Endothelial cell of umbilical vein (primary cell): ENCODE data around the gene MIA3. TPM values are rescaled to one million over a fixed set of nuclear protein-coding genes. Genes with fewer than 3 reads are reported as not detected.
A peak's percentile ranks its signal among the peaks of the same experiment; 100 is the strongest.

Experiments used
- BruUV-seq: library from RNA; stranded (reverse); fragments of 400-500 nt; replicated peaks from 2 replicates; lab custom pipeline; 2021; lab: Mats Ljungman, UMichigan
- CTCF ChIA-PET: fragments of 300-600, 350-600 bp; sonication (Branson Sonifier 250); formaldehyde crosslinking; loops from one replicate; lab custom pipeline; 2021; ENCODE audit warnings: antibody characterized with exemption, inconsistent platforms; lab: Charles Lee
- POLR2A ChIA-PET: fragments of 300-600, 350-600 bp; sonication (Branson Sonifier 250); formaldehyde crosslinking; loops from one replicate; lab custom pipeline; 2021; ENCODE audit warnings: antibody characterized with exemption, inconsistent platforms; lab: Charles Lee
- DNase-seq: peaks from one replicate; pipeline ENCODE4 v3.0.0-alpha.2; 2011; ENCODE audit warnings: low read depth, low spot score
- FAIRE-seq: peaks from 2 replicates; lab custom pipeline; 2011; peaks lifted over from hg19 to GRCh38; lab: Jason Lieb, UNC
- H2AFZ ChIP-seq: 2 replicates; pipeline ENCODE4 v1.6.0; 2012; ENCODE audit warnings: low read depth, low read length, control low read depth, inconsistent platforms
- H3K27ac ChIP-seq: 2 replicates; pipeline ENCODE4 v1.5.1; 2011; ENCODE audit warnings: low read depth, mild to moderate bottlenecking, control low read depth, low read length, moderate library complexity; ENCODE audit not compliant: insufficient read depth
- H3K27me3 ChIP-seq, 2 experiments: 2 replicates each; pipeline versions ENCODE4 v1.6.0 to v1.6.1; 2011; ENCODE audit warnings: low read length in 2 of 2, mixed read lengths in 1 of 2; ENCODE audit not compliant: control insufficient read depth in 2 of 2, insufficient read depth in 2 of 2
- H3K36me3 ChIP-seq, 2 experiments: 2 replicates in 1 of 2; 3 replicates in 1 of 2; pipeline ENCODE4 v1.5.1; 2011; ENCODE audit warnings: low read length in 2 of 2, mild to moderate bottlenecking in 1 of 2, moderate library complexity in 1 of 2; ENCODE audit not compliant: control insufficient read depth in 2 of 2, insufficient read depth in 2 of 2; ENCODE audit errors: extremely low read depth in 1 of 2
- H3K4me1 ChIP-seq: 3 replicates; pipeline ENCODE4 v1.5.1; 2011; ENCODE audit warnings: mild to moderate bottlenecking, low read length; ENCODE audit not compliant: control insufficient read depth, insufficient read depth; ENCODE audit errors: extremely low read depth
- H3K4me2 ChIP-seq: 2 replicates; pipeline ENCODE4 v1.6.1; 2011; ENCODE audit warnings: low read length, control low read depth, mixed read lengths; ENCODE audit not compliant: insufficient read depth
- H3K4me3 ChIP-seq, 3 experiments: fragments of 200-600 bp in 1 of 3; sonication (generic), shearing (Covaris generic) in 1 of 3; replicated peaks in 1 of 3; 2 replicates each; pipeline ENCODE4 v1.5.1; 2011 to 2016; ENCODE audit warnings: control low read depth in 3 of 3, low read length in 3 of 3, mild to moderate bottlenecking in 2 of 3, inconsistent platforms in 1 of 3, low read depth in 1 of 3, moderate library complexity in 1 of 3; ENCODE audit not compliant: insufficient read depth in 1 of 3
- H3K79me2 ChIP-seq: 2 replicates; pipeline ENCODE4 v1.6.0; 2012; ENCODE audit warnings: low read length, inconsistent platforms; ENCODE audit not compliant: control insufficient read depth, insufficient read depth
- H3K9ac ChIP-seq: replicated peaks from 2 replicates; pipeline ENCODE3; 2011; ENCODE audit warnings: low read length, control low read depth; ENCODE audit not compliant: insufficient read depth; ENCODE audit errors: extremely low read depth
- H3K9me1 ChIP-seq: replicated peaks from 3 replicates; pipeline ENCODE4 v1.6.0; 2011; ENCODE audit warnings: mild to moderate bottlenecking, low read length; ENCODE audit not compliant: control insufficient read depth, insufficient read depth; ENCODE audit errors: extremely low read depth
- H3K9me3 ChIP-seq: replicated peaks from 2 replicates; pipeline ENCODE4 v1.5.1; 2012; ENCODE audit warnings: low read length, inconsistent platforms; ENCODE audit not compliant: control insufficient read depth, insufficient read depth
- H4K20me1 ChIP-seq: replicated peaks from 2 replicates; pipeline ENCODE3; 2011; ENCODE audit warnings: mild to moderate bottlenecking, low read length; ENCODE audit not compliant: control insufficient read depth, insufficient read depth; ENCODE audit errors: extremely low read depth
- EZH2 ChIP-seq: IDR thresholded peaks from 2 replicates; pipeline ENCODE4 v1.6.1; 2012; ENCODE audit warnings: borderline replicate concordance, low read depth, mild to moderate bottlenecking, moderate library complexity, low read length, inconsistent platforms; ENCODE audit not compliant: severe bottlenecking
- FOS ChIP-seq: IDR thresholded peaks from 2 replicates; pipeline ENCODE4 v1.6.1; 2011; ENCODE audit warnings: mild to moderate bottlenecking, low read length, moderate library complexity, borderline replicate concordance; ENCODE audit not compliant: insufficient read depth
- GATA2 ChIP-seq: IDR thresholded peaks from 2 replicates; pipeline ENCODE4 v1.7.0; 2011; ENCODE audit warnings: low read depth, mild to moderate bottlenecking, moderate library complexity, mixed read lengths, low read length; ENCODE audit not compliant: insufficient read length, insufficient read depth
- JUN ChIP-seq: IDR thresholded peaks from 2 replicates; pipeline ENCODE4 v1.6.1; 2011; ENCODE audit warnings: borderline replicate concordance, low read depth; ENCODE audit not compliant: insufficient read length, insufficient read depth
- MYC ChIP-seq: IDR thresholded peaks from one replicate; pipeline ENCODE4 v1.6.1; 2011; ENCODE audit warnings: mild to moderate bottlenecking, low read depth, low read length
- POLR2A ChIP-seq: IDR thresholded peaks from 2 replicates; pipeline ENCODE4 v1.6.1; 2012; ENCODE audit warnings: low read depth, mild to moderate bottlenecking, control low read depth, low read length
- POLR2AphosphoS5 ChIP-seq: IDR thresholded peaks from 2 replicates; pipeline ENCODE4 v1.6.1; 2012; ENCODE audit warnings: low read depth, mild to moderate bottlenecking, control low read depth, low read length, moderate library complexity; ENCODE audit not compliant: insufficient read depth
- dilution Hi-C: fragments of 300-500 bp; cut with MboI; formaldehyde crosslinking; loops from one replicate; pipeline ENCODE4 v1.15.0; 2019; ENCODE audit warnings: low sequenced_read_pairs; ENCODE audit not compliant: extremely low pct_ligation_motif_present
- intact Hi-C: fragments of 100-400 bp; cut with micrococcal nuclease; formaldehyde crosslinking; loops from one replicate; pipeline ENCODE4 v1.10.0; 2022
- polyA plus RNA-seq, 4 experiments: library from polyadenylated mRNA; depleted of rRNA in 3 of 4; stranded (reverse) in 3 of 4; unstranded in 1 of 4; fragments of >200 nt; gene quantifications; 2 replicates each; pipeline versions ENCODE4 v1.2.1 to v1.2.3, GENCODE V29; 2011 to 2012; ENCODE audit warnings: missing spikeins in 1 of 4
- total RNA-seq: library from RNA; stranded (reverse); gene quantifications from 2 replicates; pipeline ENCODE4 v1.2.3, GENCODE V29; 2021
- TF ChIP-seq, protein P1 (sequence below), 2 donors: IDR thresholded peaks; 1 replicate in 1 of 2; 2 replicates in 1 of 2; pipeline ENCODE4 v1.5.1; 2011; ENCODE audit warnings: low read length in 2 of 2, mild to moderate bottlenecking in 2 of 2, moderate library complexity in 2 of 2, control low read depth in 1 of 2, inconsistent platforms in 1 of 2, low read depth in 1 of 2; ENCODE audit not compliant: insufficient read depth in 1 of 2; ENCODE audit errors: extremely low read depth in 1 of 2
- TF ChIP-seq, protein P2 (sequence below): IDR thresholded peaks from 2 replicates; pipeline ENCODE4 v1.6.1; 2011; ENCODE audit not compliant: insufficient read depth, insufficient read length

Gene MIA3
- total and polyA plus RNA-seq, 2 donors (not counting 3 experiments of a cell fraction or from before 2014, with no cell fraction given), result 63.7 to 108 TPM

DNA sequence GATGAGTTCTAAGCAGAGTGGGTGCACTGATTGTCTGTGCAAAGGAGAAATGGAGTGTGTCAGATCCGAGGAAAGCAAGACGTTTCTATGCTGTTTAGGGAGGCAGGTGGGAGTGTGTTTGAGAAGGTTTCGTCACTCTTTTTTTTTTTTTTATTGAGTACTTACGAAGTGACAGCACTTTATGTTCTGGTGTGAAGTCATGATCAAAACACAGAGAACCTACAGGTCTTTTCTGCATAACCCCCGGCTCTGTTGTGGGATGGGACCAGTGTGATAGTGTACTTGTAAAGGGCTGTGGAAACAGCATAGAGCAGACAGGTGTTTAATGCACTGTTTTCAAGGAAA lies 26.7 kb downstream of the MIA3 start:
- ChIA-PET POLR2A (no interaction called here), CTCF (interaction anchor here (1.5 to 2.9 kb wide), 3 partner anchors 10 to 179 kb away, joined by 3 to 24 read pairs (median 11); no protein-coding TSS in a partner anchor)
- intact Hi-C loops, result loop anchor here (1.0 to 5.0 kb wide), 5 partner anchors 26 to 1492 kb away; partner anchors contain the start of gene MIA3
- Histone ChIP-seq H3K9me3 (no peaks in the 10 kb centered on the region), H3K79me2 (peaks cover 11% of the 10 kb centered on the region), H3K27me3 (no peaks in the 10 kb centered on the region), H3K27ac (peak overlapping the region; percentile 93), H3K4me2 (peak overlapping the region; percentile 77), H3K9me1 (no peaks in the 10 kb centered on the region), H3K9ac (peak overlapping the region; percentile 94), H3K4me1 (peaks cover 13% of the 10 kb centered on the region), H3K36me3 (no peaks in the 10 kb centered on the region), H4K20me1 (no peaks in the 10 kb centered on the region), H3K4me3 (peak overlapping the region; percentile 34 to 98 (median 68)), H2AFZ (peak overlapping the region; percentile 32)
- dilution Hi-C loops, result no loop called here
- DNase-seq, result no peak
- TF ChIP-seq, protein P1, sequence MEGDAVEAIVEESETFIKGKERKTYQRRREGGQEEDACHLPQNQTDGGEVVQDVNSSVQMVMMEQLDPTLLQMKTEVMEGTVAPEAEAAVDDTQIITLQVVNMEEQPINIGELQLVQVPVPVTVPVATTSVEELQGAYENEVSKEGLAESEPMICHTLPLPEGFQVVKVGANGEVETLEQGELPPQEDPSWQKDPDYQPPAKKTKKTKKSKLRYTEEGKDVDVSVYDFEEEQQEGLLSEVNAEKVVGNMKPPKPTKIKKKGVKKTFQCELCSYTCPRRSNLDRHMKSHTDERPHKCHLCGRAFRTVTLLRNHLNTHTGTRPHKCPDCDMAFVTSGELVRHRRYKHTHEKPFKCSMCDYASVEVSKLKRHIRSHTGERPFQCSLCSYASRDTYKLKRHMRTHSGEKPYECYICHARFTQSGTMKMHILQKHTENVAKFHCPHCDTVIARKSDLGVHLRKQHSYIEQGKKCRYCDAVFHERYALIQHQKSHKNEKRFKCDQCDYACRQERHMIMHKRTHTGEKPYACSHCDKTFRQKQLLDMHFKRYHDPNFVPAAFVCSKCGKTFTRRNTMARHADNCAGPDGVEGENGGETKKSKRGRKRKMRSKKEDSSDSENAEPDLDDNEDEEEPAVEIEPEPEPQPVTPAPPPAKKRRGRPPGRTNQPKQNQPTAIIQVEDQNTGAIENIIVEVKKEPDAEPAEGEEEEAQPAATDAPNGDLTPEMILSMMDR (IDR thresholded peaks at IDR 0.05; ENCODE audit: extremely low read depth in 1 of 2, insufficient read depth in 1 of 2, low read depth in 1 of 2, low read length in 2 of 2), result no peak
- TF ChIP-seq MYC (no peak), JUN (no peak), POLR2AphosphoS5 (no peak), FOS (no peak), EZH2 (no peak), GATA2 (no peak), POLR2A (no peak)
- TF ChIP-seq, protein P2, sequence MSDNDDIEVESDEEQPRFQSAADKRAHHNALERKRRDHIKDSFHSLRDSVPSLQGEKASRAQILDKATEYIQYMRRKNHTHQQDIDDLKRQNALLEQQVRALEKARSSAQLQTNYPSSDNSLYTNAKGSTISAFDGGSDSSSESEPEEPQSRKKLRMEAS, result no peak
- FAIRE-seq, result no peak
- BruUV-seq, result TSS peak; percentile 77
